MM.1S (cell line): ENCODE results near the gene DRD3.

Source experiments
- CTCF ChIP-seq: fragments of 300-600 bp; sonication (generic); IDR thresholded peaks from 2 replicates; pipeline ENCODE4 v1.5.1; 2016; ENCODE audit warnings: antibody characterized with exemption, low read length, mixed read lengths
- EZH2 ChIP-seq: fragments of 300-600 bp; sonication (generic); optimal IDR thresholded peaks from 2 replicates; pipeline ENCODE3; 2017; ENCODE audit warnings: low read depth, mild to moderate bottlenecking, antibody characterized with exemption, low read length, mixed read lengths

GRCh38 chr3:114218006-114218405 is 39.2 kb upstream of the DRD3 start:
- no peak for TF ChIP-seq CTCF
- no peak for TF ChIP-seq EZH2
